PC-3 (cell line): ENCODE data around the gene NXPH2. TPM values are rescaled to one million over a fixed set of nuclear protein-coding genes. Genes with fewer than 3 reads are reported as not detected.
A peak's percentile ranks its signal among the peaks of the same experiment; 100 is the strongest.

Source experiments
- ATAC-seq: fragments of 200-7000 bp; cut with Tn5 transposase; 2 replicates; pipeline ENCODE4 v1.9.1; 2020; ENCODE audit warnings: mild to moderate bottlenecking, moderate library complexity
- BruUV-seq: library from RNA; stranded (reverse); fragments of 400-500 nt; replicated peaks from 2 replicates; lab custom pipeline; 2021; lab: Mats Ljungman, UMichigan
- CTCF ChIA-PET: fragments of 300-600 bp; sonication (Branson Sonifier 250); formaldehyde crosslinking; loops from one replicate; lab custom pipeline; 2022; ENCODE audit warnings: antibody characterized with exemption; lab: Charles Lee
- POLR2A ChIA-PET: fragments of 300-600 bp; sonication (Branson Sonifier 250); formaldehyde crosslinking; loops from one replicate; lab custom pipeline; 2022; ENCODE audit warnings: antibody characterized with exemption; ENCODE audit not compliant: unreplicated experiment; lab: Charles Lee
- DNase-seq: peaks from one replicate; pipeline ENCODE4 v3.0.0-alpha.2; 2015
- H2AFZ ChIP-seq: fragments of 300-600 bp; sonication (generic); 2 replicates; pipeline ENCODE4 v1.6.0; 2016; ENCODE audit warnings: antibody characterized with exemption, low read length
- H3F3A ChIP-seq: fragments of 300-600 bp; sonication (generic); one replicate; pipeline ENCODE4 v1.6.0; 2017; ENCODE audit warnings: antibody characterized with exemption, low read length, control low read depth, mild to moderate bottlenecking; ENCODE audit not compliant: unreplicated experiment
- H3K27ac ChIP-seq: fragments of 300-600 bp; sonication (generic); 2 replicates; pipeline ENCODE4 v1.5.1; 2016; ENCODE audit warnings: mild to moderate bottlenecking, low read length
- H3K27me3 ChIP-seq: fragments of 300-600 bp; sonication (generic); 2 replicates; pipeline ENCODE4 v1.6.1; 2016; ENCODE audit warnings: low read length, mixed read lengths
- H3K36me3 ChIP-seq: fragments of 300-600 bp; sonication (generic); 2 replicates; pipeline ENCODE4 v1.6.1; 2016; ENCODE audit warnings: low read depth, mixed run types, low read length, mixed read lengths
- H3K4me1 ChIP-seq: fragments of 300-600 bp; sonication (generic); 2 replicates; pipeline ENCODE4 v1.5.1; 2016; ENCODE audit warnings: low read length; ENCODE audit not compliant: insufficient read depth
- H3K4me2 ChIP-seq: fragments of 300-600 bp; sonication (generic); 2 replicates; pipeline ENCODE4 v1.6.0; 2016; ENCODE audit warnings: low read length
- H3K4me3 ChIP-seq: fragments of 300-600 bp; sonication (generic); 2 replicates; pipeline ENCODE4 v1.5.1; 2016; ENCODE audit warnings: mild to moderate bottlenecking, low read length, mixed read lengths
- H3K79me2 ChIP-seq: fragments of 300-600 bp; sonication (generic); 2 replicates; pipeline ENCODE4 v1.6.1; 2017; ENCODE audit warnings: low read length, mixed read lengths
- H3K9ac ChIP-seq: fragments of 300-600 bp; sonication (generic); 2 replicates; pipeline ENCODE4 v1.6.0; 2016; ENCODE audit warnings: mild to moderate bottlenecking, low read length
- H3K9me2 ChIP-seq: fragments of 300-600 bp; sonication (generic); replicated peaks from 2 replicates; pipeline ENCODE4 v1.6.1; 2016; ENCODE audit warnings: mixed run types, low read length, mixed read lengths
- H3K9me3 ChIP-seq: fragments of 300-600 bp; sonication (generic); 2 replicates; pipeline ENCODE4 v1.6.1; 2016; ENCODE audit warnings: low read length, mixed read lengths
- H4K20me1 ChIP-seq: fragments of 300-600 bp; sonication (generic); 2 replicates; pipeline ENCODE4 v1.6.1; 2016; ENCODE audit warnings: low read length, mixed read lengths
- EZH2 ChIP-seq: fragments of 300-600 bp; sonication (generic); IDR thresholded peaks from one replicate; pipeline ENCODE4 v1.6.1; 2017; ENCODE audit warnings: antibody characterized with exemption, mild to moderate bottlenecking, low read length; ENCODE audit not compliant: unreplicated experiment
- EZH2phosphoT487 ChIP-seq: fragments of 300-600 bp; sonication (generic); IDR thresholded peaks from 2 replicates; pipeline ENCODE4 v1.6.1; 2018; ENCODE audit warnings: mild to moderate bottlenecking, antibody characterized with exemption, low read length, borderline replicate concordance
- intact Hi-C: fragments of 100-400 bp; cut with micrococcal nuclease; formaldehyde crosslinking; loops from 2 replicates; pipeline ENCODE4 v1.9.0; 2023
- total RNA-seq: library from RNA; depleted of rRNA; stranded (reverse); fragments of >200 nt; gene quantifications from 2 replicates; pipeline ENCODE4 v1.2.3, GENCODE V29; 2014
- TF ChIP-seq, protein P1 (sequence below): fragments of 300-600 bp; sonication (generic); conservative IDR thresholded peaks from 2 replicates; pipeline ENCODE4 v1.5.1; 2017; ENCODE audit warnings: antibody characterized with exemption, low read depth, mild to moderate bottlenecking, low read length

Gene NXPH2
- total RNA-seq, 1 experiment from 2014 or later = not detected

DNA sequence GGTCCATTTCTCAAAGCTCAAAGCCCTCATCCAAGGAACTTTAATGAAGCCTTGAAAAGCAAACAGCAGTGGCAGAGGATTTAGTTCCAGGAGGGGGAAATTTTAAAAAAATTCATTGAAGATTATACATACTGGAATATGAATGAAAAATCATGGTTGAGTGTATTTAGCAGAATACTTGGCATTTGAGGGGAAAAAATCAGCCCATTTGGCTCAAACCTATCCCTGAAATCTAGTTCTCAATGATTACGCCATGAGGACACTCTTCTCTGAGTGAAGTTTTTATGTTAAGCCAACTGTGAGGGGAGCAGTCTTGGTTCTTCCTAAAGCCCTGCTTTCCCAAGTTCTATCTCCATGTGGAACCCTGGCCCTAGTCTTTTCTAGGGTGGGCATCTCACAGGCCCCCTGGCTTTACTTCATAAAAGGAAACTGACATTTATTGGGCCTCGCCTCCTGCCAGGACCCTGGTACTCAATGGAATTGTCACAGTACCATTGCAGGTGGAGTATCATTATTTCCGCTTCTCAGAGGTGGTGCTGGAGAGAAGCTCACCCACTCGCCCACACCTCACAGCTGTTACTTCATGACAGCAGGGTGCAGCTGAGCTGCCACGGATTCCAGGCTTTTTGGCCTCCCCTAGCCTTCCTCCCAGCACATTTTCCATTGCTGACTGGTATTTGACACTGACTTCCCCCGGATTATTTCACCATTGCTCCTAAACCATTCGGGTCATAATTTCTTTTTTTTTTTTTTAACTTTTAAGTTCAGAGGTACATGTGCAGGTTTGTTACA, 56.8 kb downstream of the NXPH2 start:
- no peak overlapping the region for H3K4me2 ChIP-seq
- ATAC-seq = no peak
- no peak overlapping the region for H2AFZ ChIP-seq
- no peaks in the 10 kb centered on the region for H3K9me3 ChIP-seq
- H3K27ac ChIP-seq = no peak overlapping the region
- no peaks in the 10 kb centered on the region for H4K20me1 ChIP-seq
- CTCF ChIA-PET = no interaction called here
- BruUV-seq = no TSS peak
- H3K4me1 ChIP-seq = no peaks in the 10 kb centered on the region
- no peaks in the 10 kb centered on the region for H3K9me2 ChIP-seq
- no peaks in the 10 kb centered on the region for H3F3A ChIP-seq
- no peak overlapping the region for H3K4me3 ChIP-seq
- H3K36me3 ChIP-seq = no peaks in the 10 kb centered on the region
- H3K9ac ChIP-seq = no peak overlapping the region
- DNase-seq = no peak
- no peak for TF ChIP-seq EZH2phosphoT487
- TF ChIP-seq, protein P1, sequence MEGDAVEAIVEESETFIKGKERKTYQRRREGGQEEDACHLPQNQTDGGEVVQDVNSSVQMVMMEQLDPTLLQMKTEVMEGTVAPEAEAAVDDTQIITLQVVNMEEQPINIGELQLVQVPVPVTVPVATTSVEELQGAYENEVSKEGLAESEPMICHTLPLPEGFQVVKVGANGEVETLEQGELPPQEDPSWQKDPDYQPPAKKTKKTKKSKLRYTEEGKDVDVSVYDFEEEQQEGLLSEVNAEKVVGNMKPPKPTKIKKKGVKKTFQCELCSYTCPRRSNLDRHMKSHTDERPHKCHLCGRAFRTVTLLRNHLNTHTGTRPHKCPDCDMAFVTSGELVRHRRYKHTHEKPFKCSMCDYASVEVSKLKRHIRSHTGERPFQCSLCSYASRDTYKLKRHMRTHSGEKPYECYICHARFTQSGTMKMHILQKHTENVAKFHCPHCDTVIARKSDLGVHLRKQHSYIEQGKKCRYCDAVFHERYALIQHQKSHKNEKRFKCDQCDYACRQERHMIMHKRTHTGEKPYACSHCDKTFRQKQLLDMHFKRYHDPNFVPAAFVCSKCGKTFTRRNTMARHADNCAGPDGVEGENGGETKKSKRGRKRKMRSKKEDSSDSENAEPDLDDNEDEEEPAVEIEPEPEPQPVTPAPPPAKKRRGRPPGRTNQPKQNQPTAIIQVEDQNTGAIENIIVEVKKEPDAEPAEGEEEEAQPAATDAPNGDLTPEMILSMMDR = no peak
- TF ChIP-seq EZH2 = no peak
- intact Hi-C loops = no loop called here
- H3K79me2 ChIP-seq = no peaks in the 10 kb centered on the region
- H3K27me3 ChIP-seq = no peaks in the 10 kb centered on the region
- POLR2A ChIA-PET = no interaction called here

DNA sequence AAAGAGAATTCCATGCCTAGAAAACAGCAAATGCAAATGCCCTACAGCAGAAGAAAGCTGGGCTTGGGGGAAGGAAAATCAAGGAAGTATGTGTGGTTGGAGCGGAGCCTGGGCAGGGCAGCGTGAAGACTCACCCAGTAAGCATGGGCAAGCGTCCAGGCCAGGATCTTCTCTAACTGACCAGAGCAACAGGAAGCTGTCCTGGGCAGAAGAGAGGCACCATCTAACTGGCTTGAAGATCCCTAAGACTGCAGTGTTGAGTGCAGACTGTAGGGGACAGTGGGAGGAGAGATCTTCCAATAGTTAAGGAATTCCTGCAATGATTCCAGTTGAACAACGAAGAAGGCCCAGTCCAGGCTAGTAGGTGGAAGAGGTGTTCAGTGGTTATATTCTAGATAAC, 57.9 kb downstream of the NXPH2 start:
- ATAC-seq (no peak), DNase-seq (peak; percentile 19)
- Histone ChIP-seq H3K27me3 (no peaks in the 10 kb centered on the region), H3K9me3 (no peaks in the 10 kb centered on the region), H3K27ac (no peak overlapping the region), H4K20me1 (no peaks in the 10 kb centered on the region), H3K9ac (no peak overlapping the region), H3K9me2 (no peaks in the 10 kb centered on the region), H3F3A (no peaks in the 10 kb centered on the region), H3K4me1 (no peaks in the 10 kb centered on the region), H3K4me2 (no peak overlapping the region), H3K36me3 (no peaks in the 10 kb centered on the region), H3K79me2 (no peaks in the 10 kb centered on the region), H2AFZ (no peak overlapping the region), H3K4me3 (no peak overlapping the region)
- intact Hi-C loops = no loop called here
- TF ChIP-seq, protein P1 = no peak
- no peak for TF ChIP-seq EZH2
- TF ChIP-seq EZH2phosphoT487 = no peak
- ChIA-PET CTCF (no interaction called here), POLR2A (no interaction called here)
- no TSS peak for BruUV-seq
